Measurements from ENCODE around the gene YTHDC2.

DNA sequence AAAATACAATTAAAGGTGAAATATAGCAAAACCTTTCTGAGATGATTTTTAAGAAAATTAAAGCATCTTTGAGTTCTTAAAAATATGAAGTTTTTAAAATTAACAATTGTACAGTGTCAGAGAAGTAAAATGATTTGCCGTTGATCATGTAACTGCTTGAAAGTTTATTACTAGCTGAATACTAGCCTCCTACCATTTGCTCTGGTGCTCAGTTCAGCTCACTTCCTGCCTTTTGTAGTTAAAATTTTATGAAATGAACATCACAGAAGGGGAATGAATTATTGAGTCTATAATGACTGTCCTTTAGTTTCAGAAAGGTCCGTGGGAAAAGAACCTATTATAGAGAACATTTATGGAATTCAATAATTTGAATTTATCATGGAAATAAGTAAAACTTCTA, 9.7 kb downstream of the YTHDC2 start:
- TF ChIP-seq, protein P1, sequence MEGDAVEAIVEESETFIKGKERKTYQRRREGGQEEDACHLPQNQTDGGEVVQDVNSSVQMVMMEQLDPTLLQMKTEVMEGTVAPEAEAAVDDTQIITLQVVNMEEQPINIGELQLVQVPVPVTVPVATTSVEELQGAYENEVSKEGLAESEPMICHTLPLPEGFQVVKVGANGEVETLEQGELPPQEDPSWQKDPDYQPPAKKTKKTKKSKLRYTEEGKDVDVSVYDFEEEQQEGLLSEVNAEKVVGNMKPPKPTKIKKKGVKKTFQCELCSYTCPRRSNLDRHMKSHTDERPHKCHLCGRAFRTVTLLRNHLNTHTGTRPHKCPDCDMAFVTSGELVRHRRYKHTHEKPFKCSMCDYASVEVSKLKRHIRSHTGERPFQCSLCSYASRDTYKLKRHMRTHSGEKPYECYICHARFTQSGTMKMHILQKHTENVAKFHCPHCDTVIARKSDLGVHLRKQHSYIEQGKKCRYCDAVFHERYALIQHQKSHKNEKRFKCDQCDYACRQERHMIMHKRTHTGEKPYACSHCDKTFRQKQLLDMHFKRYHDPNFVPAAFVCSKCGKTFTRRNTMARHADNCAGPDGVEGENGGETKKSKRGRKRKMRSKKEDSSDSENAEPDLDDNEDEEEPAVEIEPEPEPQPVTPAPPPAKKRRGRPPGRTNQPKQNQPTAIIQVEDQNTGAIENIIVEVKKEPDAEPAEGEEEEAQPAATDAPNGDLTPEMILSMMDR (IDR thresholded peaks at IDR 0.05; ENCODE audit: low read depth, low read length, missing input control): no peak
- TF ChIP-seq HNF4A (conservative IDR thresholded peaks at IDR 0.05) (no peak), RAD21 (IDR thresholded peaks at IDR 0.05) (no peak), EGR1 (IDR thresholded peaks at IDR 0.05; ENCODE audit: low read depth in 2 of 2) (no peak), YY1 (IDR thresholded peaks at IDR 0.05) (no peak)
- TF ChIP-seq, protein P2, sequence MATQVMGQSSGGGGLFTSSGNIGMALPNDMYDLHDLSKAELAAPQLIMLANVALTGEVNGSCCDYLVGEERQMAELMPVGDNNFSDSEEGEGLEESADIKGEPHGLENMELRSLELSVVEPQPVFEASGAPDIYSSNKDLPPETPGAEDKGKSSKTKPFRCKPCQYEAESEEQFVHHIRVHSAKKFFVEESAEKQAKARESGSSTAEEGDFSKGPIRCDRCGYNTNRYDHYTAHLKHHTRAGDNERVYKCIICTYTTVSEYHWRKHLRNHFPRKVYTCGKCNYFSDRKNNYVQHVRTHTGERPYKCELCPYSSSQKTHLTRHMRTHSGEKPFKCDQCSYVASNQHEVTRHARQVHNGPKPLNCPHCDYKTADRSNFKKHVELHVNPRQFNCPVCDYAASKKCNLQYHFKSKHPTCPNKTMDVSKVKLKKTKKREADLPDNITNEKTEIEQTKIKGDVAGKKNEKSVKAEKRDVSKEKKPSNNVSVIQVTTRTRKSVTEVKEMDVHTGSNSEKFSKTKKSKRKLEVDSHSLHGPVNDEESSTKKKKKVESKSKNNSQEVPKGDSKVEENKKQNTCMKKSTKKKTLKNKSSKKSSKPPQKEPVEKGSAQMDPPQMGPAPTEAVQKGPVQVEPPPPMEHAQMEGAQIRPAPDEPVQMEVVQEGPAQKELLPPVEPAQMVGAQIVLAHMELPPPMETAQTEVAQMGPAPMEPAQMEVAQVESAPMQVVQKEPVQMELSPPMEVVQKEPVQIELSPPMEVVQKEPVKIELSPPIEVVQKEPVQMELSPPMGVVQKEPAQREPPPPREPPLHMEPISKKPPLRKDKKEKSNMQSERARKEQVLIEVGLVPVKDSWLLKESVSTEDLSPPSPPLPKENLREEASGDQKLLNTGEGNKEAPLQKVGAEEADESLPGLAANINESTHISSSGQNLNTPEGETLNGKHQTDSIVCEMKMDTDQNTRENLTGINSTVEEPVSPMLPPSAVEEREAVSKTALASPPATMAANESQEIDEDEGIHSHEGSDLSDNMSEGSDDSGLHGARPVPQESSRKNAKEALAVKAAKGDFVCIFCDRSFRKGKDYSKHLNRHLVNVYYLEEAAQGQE (IDR thresholded peaks at IDR 0.05): no peak
- TF ChIP-seq, protein P3, sequence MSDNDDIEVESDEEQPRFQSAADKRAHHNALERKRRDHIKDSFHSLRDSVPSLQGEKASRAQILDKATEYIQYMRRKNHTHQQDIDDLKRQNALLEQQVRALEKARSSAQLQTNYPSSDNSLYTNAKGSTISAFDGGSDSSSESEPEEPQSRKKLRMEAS (IDR thresholded peaks at IDR 0.05): no peak
